ENCODE measurements around the gene ZNF765. TPM values are rescaled to one million over a fixed set of nuclear protein-coding genes. Genes with fewer than 3 reads are reported as not detected.
A peak's percentile ranks its signal among the peaks of the same experiment; 100 is the strongest.
"Not testable (repeated sequence)": the region's sequence is repeated elsewhere in the genome, so short reads cannot be mapped to it uniquely, and the experiment has no call there.

ZNF765 gene
- total RNA-seq, 2 experiments from 2014 or later: 14.2 to 14.6 TPM

DNA sequence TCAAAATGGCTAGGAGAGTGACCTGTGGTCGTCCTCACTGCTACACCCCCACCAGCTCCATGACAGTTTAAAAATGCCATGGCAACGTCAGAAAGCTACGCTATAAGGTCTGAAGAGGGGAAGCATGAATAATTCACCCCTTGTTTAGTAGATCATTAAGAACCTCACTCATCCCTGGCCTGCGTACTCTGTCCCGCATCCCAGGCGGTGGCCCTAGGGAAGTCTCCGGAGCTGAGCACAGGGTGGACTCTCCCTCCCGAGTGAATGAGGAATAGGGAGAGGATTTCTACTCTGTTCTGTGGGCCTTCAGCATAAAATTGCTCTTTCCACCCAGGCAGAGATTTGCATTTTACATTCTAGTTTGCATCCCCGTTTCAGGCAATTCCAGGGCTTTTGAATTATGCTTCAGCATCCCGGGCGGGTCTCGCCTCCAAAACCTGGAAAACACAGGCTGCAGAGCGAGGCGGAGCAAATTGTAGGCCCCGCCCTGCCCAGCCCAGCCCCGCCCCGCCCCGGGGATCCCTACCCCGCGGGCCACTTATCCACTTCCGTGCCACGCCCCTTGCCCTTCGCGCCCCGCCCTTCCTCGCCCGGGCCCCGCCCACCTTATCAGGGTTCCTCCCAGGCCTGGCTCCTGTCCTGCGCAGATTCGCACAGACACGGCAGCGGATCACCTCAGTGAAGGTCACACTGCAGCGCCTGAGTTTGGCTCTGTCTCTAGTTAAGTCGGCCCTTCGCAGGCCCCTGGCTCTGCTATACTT lies 36.9 kb upstream of the ZNF765 start:
- intact Hi-C loops (cut with micrococcal nuclease; ENCODE audit: unreplicated experiment): no loop called here
- Histone ChIP-seq H4K20me1 (ENCODE audit: insufficient read depth, low read length) (no peaks in the 10 kb centered on the region), H2AFZ (ENCODE audit: low read length) (no peak overlapping the region), H3K9me2 (ENCODE audit: insufficient read depth, low read length) (no peaks in the 10 kb centered on the region), H3K4me1 (ENCODE audit: insufficient read depth, low read length, poor library complexity, severe bottlenecking) (no peaks in the 10 kb centered on the region), H3K4me3 (ENCODE audit: low read depth, low read length, poor library complexity, severe bottlenecking) (no peak overlapping the region), H3K9me3 (ENCODE audit: low read length) (peaks cover 31% of the 10 kb centered on the region), H3K79me2 (ENCODE audit: insufficient read depth, low read depth, low read length) (no peaks in the 10 kb centered on the region), H3K36me3 (ENCODE audit: insufficient read depth, low read length) (peaks cover 30% of the 10 kb centered on the region), H3K27ac (ENCODE audit: low read depth, low read length, poor library complexity, severe bottlenecking) (no peak overlapping the region), H3K4me2 (ENCODE audit: low read length) (no peak overlapping the region)
- POLR2A ChIA-PET: no interaction called here
- DNase-seq (ENCODE audit: low spot score): no peak
- CTCF ChIA-PET (ENCODE audit: unreplicated experiment): no interaction called here
- TF ChIP-seq, protein P1, sequence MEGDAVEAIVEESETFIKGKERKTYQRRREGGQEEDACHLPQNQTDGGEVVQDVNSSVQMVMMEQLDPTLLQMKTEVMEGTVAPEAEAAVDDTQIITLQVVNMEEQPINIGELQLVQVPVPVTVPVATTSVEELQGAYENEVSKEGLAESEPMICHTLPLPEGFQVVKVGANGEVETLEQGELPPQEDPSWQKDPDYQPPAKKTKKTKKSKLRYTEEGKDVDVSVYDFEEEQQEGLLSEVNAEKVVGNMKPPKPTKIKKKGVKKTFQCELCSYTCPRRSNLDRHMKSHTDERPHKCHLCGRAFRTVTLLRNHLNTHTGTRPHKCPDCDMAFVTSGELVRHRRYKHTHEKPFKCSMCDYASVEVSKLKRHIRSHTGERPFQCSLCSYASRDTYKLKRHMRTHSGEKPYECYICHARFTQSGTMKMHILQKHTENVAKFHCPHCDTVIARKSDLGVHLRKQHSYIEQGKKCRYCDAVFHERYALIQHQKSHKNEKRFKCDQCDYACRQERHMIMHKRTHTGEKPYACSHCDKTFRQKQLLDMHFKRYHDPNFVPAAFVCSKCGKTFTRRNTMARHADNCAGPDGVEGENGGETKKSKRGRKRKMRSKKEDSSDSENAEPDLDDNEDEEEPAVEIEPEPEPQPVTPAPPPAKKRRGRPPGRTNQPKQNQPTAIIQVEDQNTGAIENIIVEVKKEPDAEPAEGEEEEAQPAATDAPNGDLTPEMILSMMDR (conservative IDR thresholded peaks at IDR 0.05; ENCODE audit: low read length): no peak
- TF ChIP-seq EZH2phosphoT487 (IDR thresholded peaks at IDR 0.05; ENCODE audit: borderline replicate concordance, low read depth, low read length): no peak
- no TSS peak for BruUV-seq (replicated peaks)

DNA sequence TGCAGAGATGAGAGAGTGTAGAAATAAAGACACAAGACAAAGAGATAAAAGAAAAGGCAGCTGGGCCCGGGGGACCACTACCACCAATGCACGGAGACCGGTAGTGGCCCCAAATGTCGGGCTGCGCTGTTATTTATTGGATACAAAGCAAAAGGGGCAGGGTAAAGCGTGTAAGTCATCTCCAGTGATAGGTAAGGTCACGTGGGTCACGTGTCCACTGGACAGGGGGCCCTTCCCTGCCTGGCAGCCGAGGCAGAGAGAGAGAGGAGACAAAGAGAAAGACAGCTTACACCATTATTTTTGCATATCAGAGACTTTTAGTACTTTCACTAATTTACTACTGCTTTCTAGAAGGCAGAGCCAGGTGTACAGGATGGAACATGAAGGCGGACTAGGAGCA lies 34.9 kb upstream of the ZNF765 start:
- peaks cover 11% of the 10 kb centered on the region; the same call in 1 of the 2 replicates for H3K9me3 ChIP-seq (ENCODE audit: low read length)
- H4K20me1 ChIP-seq (ENCODE audit: insufficient read depth, low read length); H2AFZ ChIP-seq (ENCODE audit: low read length); H3K4me3 ChIP-seq (ENCODE audit: low read depth, low read length, poor library complexity, severe bottlenecking); H3K79me2 ChIP-seq (ENCODE audit: insufficient read depth, low read depth, low read length); intact Hi-C loops (cut with micrococcal nuclease; ENCODE audit: unreplicated experiment); BruUV-seq (replicated peaks); CTCF ChIA-PET (ENCODE audit: unreplicated experiment); POLR2A ChIA-PET; H3K4me1 ChIP-seq (ENCODE audit: insufficient read depth, low read length, poor library complexity, severe bottlenecking); H3K9me2 ChIP-seq (ENCODE audit: insufficient read depth, low read length); DNase-seq (ENCODE audit: low spot score); H3K4me2 ChIP-seq (ENCODE audit: low read length); H3K27ac ChIP-seq (ENCODE audit: low read depth, low read length, poor library complexity, severe bottlenecking): not testable (repeated sequence)
- H3K36me3 ChIP-seq (ENCODE audit: insufficient read depth, low read length): peaks cover 11% of the 10 kb centered on the region

DNA sequence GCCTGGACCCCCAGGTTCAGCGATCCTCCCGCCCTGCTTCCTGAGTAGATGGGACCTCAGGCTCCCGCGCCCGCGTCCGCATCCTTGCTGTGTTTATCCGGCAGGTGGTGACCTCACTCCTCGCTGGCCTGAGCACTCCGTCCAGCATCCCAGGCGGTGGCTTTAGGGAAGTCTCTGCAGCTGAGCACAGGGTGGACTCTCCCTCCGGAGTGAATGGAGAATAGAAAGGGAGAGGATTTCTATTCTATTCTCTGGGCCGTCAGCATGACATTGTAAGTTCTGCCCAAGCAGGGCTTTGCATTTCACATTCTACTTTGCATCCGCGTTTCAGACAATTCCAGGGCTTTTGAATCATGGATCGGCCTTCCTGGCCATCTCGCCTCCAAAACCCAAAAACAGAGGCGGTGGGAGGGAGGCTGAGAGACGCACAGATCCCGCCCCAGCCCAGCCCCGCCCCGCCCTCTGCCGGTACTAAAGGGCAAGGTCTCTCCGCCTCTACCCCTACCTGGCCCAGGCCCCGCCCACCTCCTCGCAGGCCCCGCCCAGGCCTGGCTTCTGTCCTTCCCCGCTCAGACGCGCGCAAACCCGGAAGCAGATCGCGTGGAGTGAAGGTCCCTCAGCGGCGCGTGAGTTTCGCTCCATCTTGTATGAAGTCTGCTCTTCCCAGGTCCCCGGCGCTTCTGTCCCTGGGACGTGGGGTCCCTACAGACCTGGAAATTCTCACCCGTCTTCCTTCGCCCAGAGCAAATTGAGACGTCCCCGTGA lies 29.6 kb upstream of the ZNF765 start, which contains the start of gene ZNF525:
TSS of gene ZNF525 (plus strand) at position 572 of the 765 bp plus-strand sequence. CDS start 6,577 bp downstream, outside the sequence.
- peaks cover 13% of the 10 kb centered on the region for H3K4me1 ChIP-seq (ENCODE audit: insufficient read depth, low read length, poor library complexity, severe bottlenecking)
- H2AFZ ChIP-seq (ENCODE audit: low read length): peak within 1 kb of the TSS; percentile 94
- peak within 1 kb of the TSS; percentile 36 for H3K27ac ChIP-seq (ENCODE audit: low read depth, low read length, poor library complexity, severe bottlenecking)
- H3K9me2 ChIP-seq (ENCODE audit: insufficient read depth, low read length): no peaks in the 10 kb centered on the region
- H3K4me3 ChIP-seq (ENCODE audit: low read depth, low read length, poor library complexity, severe bottlenecking): peak within 1 kb of the TSS; percentile 95
- ChIA-PET POLR2A (no interaction called here), CTCF (ENCODE audit: unreplicated experiment) (no interaction called here)
- no peaks in the 10 kb centered on the region for H4K20me1 ChIP-seq (ENCODE audit: insufficient read depth, low read length)
- H3K79me2 ChIP-seq (ENCODE audit: insufficient read depth, low read depth, low read length): peaks cover 6% of the 10 kb centered on the region; the same call in 1 of the 2 replicates
- TF ChIP-seq, protein P1 (conservative IDR thresholded peaks at IDR 0.05; ENCODE audit: low read length): peak; percentile 23; the same call in 1 of the 2 replicates
- no peak for TF ChIP-seq EZH2phosphoT487 (IDR thresholded peaks at IDR 0.05; ENCODE audit: borderline replicate concordance, low read depth, low read length)
- H3K4me2 ChIP-seq (ENCODE audit: low read length): peak within 1 kb of the TSS; percentile 81
- intact Hi-C loops (cut with micrococcal nuclease; ENCODE audit: unreplicated experiment): loop anchor here (5.0 kb wide), 1 partner anchor 168 kb away; no protein-coding TSS in a partner anchor
- BruUV-seq (replicated peaks): no TSS peak
- no peaks in the 10 kb centered on the region for H3K9me3 ChIP-seq (ENCODE audit: low read length)
- peaks cover 13% of the 10 kb centered on the region for H3K36me3 ChIP-seq (ENCODE audit: insufficient read depth, low read length)
- peak; percentile 93 for DNase-seq (ENCODE audit: low spot score)

All from OCI-LY7 (cell line).